ENCODE data around the gene CDK3.

The CDK3 gene

DNA sequence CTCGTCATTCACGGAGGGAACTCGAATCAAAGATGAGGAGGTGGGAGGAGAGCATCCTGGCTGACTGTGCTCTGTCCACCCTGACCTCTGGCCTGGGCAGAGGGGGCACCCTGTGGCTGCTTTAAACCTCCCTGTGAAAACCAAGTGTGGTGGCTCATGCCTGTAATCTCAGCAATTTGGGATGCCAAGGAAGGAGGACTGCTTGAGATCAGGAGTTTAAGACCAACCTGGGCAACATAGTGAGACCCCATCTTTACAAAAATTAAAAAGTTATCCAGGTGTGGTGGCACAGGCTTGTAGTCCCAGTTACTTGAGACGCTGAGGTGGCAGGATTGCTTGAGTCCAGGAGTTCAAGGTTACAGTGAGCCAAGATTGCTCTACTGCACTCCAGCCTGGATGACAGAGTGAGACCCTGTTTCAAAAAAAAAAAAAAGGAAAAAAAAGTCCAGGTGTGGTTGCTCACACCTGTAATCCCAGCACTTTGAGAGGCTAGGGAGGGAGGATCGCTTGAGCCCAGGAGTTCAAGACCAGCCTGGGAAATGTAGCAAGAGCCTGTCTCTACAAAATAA lies 5.8 kb upstream of the CDK3 start:
- no peak for DNase-seq

- DNase-seq = no peak
Observed at GRCh38 chr17:75995385-75995925, 5.2 kb upstream of the CDK3 start.

- DNase-seq = no peak
Observed at GRCh38 chr17:75996665-75997590, 3.7 kb upstream of the CDK3 start.

DNA sequence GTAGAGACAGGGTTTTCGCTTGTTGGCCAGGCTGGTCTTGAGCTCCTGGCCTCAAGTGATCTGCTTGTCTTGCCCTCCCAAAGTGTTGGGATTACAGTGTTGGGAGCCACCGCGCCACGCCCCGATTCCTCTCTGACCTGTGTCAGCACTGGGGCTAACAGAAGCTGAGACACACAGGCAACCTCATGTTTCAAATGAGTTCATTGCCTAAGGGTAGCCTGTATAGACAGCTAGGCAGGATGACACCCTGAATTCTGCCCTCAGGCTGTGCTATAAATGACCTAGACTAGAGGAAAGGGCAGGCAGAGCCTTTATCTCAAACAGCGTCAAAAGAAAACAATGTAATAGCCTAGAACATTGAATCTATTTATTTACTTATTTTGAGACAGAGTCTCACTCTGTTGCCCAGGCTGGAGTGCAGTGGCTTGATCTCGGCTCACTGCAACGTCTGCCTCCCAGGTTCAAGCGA lies 2.3 kb upstream of the CDK3 start:
- no peak for DNase-seq

DNA sequence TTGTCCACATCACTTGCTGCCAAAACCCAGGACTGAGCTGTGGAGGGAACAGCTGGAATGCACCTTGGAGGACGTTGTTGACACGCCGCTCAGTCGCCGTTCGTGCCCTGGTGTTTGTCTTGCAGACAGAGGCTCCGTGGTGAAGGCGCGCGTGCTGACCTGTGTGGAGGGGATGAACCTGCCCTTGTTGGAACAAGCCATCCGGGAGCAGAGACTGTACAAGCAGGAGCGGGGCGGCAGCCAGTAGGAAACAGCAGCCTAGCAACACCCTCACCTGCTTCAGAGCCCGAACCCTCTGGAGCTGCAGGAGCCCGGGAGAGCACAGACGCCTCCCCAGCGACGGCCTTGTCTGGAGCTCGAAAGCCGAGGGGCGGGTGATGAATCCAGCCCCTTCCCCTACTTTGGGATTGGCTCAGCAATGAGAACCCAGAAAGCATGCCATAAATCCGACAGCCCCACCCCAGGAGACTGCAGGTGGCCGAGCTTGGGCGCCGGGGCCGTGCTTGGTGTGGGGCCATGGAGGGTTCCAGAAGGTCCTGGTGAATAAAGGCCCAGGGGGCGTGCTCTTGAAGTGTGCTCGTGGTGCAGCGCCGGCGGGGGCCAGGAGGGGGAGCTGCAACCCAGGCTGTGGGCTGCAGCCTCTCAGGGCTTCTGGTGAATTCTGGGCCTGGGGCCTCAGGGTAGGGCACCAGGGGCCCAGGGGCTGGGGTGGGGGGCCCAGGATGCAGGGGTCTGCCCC lies 470 bp upstream of the CDK3 start:
- peak; percentile 37 for DNase-seq

DNA sequence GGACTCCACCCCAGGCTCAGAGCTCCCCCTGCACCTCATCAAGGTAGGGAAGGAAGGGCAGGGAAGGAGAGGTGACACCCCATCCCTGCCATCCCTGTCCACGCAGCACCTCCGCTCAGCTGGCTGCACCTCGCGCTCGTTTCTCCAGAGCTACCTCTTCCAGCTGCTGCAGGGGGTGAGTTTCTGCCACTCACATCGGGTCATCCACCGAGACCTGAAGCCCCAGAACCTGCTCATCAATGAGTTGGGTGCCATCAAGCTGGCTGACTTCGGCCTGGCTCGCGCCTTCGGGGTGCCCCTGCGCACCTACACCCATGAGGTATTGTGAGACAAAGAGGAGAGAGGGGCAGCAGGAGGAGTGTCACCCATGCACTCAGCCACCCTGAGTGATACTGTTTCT lies 1.4 kb downstream of the CDK3 start:
- DNase-seq = no peak

DNA sequence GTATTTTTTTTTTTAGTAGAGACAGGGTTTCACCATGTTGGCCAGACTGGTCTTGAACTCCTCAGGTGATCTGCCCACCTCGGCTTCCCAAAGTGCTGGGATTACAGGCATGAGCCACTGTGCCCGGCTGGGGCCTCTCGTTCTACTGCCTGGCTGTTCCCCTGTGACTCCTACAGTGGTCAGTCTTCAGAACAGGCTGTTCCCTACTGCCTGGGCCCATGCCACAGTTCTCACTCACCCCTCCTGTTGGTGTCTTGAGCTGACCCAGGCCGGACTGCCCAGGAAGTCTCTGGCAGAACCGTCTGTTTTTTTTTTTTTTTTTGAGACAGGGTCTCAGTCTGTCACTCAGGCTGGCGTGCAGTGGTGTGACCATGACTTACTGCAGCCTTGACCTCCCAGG lies 3.3 kb downstream of the CDK3 start:
- no peak for DNase-seq

DNA sequence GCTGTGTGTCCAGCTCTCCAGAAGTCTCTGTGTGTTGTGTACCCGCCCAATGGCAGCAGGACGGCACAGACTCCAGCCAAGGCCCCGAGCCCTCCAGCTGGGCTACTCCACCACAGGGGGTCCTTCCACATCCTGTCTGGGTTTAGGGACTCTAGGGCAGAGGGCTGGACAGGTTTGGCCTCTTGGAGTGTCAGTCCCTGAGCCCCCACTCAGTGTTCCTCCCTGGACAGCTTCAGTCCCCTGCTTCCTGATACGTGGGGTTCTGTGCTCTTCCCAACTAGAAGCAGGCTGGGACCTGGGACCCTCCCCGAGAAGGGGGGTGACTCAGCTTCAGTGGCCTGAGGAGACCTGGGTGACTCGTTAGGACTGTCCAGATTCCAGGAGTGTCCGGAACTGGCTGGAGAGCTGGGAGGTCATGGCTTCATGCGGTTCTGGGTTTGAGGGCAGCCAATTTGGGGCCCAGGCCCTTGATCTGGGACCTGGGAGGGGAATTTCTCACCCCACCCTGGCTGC lies 4.2 kb downstream of the CDK3 start:
- no peak for DNase-seq

DNA sequence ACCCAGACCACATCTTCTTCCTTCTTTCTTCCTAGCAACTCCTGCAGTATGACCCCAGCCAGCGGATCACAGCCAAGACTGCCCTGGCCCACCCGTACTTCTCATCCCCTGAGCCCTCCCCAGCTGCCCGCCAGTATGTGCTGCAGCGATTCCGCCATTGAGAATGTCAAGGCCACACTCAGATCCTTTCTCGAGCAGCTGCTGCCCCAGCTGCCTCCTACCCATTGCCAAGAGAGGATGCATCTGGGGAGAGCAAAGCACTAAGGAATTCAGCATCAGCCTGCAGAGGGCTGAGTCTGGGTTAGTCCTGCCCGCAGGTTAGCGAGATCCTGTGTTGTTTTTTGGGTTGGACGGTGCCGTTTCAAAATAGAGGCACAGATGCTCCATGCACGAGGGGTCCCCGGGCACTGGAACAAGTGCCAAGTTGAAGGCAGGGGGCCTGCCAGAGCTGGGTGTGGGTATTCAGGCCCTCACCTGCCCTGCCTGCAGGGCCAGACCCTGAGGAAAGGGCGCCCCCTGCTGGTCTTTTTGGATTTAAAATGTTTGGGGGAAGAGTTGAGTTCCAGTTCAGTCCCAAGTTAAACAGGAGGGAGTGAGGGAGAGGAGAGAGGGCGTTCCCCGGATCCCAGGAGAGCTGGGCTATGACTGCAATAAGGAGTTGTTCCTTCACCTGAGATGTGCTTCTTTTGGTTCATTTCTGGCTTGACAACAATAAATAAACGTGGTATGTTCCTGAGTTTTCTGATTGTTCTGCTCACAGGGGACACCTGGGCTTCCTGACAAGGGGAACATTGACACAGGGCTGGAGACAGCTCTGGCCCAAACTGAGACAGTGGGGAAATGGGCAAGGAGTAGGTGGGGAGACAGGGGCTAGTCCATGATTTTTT lies 4.9 kb downstream of the CDK3 start:
- DNase-seq = peak; percentile 70

DNA sequence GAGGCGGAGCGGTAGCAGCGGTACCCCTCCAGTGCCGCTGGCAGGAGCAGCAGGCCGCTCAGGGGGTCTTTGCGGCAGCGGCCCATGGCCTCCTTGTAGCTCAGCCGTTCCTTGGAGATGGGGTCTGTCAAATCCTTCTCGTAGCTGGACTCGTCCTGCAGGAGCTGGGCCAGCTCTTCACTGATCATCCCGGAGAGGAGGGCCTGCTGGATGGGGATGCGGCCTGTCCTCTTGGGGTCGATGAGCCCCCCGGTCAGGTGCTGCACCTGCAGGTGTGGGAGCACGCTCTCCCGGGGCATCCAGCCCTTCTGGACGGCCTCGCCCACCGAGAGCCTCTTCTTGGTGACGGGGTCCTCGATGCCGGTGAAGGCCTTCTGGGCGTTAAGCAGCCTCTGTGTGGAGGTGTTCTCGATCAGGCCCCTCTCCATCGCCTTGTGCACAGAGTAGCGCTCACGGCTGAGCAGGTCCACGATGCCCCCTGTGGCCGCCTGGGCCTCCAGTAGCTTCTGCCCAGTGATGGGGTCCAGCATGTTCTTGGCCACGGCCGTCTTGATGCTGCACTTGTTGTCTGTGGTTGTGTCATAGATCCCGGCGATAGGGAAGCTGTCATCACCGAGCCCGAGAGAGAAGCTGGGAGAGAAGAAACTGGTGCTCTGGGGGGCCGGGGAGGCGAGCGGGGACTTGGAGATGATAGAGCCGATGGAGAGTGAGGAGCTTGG lies 6.6 kb downstream of the CDK3 start:
- no peak for DNase-seq

- no peak for DNase-seq
Observed at GRCh38 chr17:76007850-76008165, 7.2 kb downstream of the CDK3 start.

- DNase-seq = no peak
Observed at GRCh38 chr17:76008208-76008607, 7.6 kb downstream of the CDK3 start.

DNA sequence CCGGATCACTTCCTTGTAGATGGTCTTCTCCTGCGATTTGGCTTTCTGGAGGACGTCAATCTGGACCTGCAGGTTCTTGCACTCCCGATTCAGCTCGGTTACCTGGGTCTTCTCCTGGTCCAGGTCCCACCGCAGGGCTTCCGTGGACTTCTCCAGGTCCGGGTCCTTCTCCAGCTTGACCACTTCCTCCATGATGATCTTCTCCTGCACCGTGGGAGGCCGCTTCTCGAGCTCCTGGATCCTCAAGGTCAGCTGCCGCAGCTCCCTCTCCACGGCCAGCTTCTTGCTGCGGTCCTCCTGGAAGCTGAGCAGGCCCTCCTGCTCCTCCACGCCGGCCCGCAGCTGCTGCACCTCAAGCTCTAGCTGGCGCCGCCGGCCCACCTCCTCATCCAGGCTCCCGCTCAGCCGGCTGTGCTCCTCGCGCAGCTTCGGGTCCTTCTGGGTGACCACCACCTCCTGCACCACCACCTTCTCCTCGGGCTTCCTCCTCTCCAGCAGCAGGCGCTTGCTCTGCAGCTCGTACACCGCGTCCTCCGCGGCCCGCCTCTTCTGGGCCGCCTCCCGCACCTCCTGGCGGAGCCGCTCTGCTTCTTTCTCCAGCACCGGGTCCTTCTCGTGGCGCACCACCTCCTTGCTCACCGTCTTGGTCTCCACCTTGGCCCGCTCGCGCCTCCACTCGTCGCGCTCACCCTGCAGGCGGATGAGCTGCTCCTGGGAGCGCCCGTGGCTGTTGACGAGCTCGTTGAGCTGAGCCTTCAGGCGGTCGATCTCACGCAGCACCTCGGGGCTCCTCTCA lies 8.2 kb downstream of the CDK3 start:
- DNase-seq = no peak

- DNase-seq = no peak
Observed at GRCh38 chr17:76009447-76009846, 8.8 kb downstream of the CDK3 start.

DNA sequence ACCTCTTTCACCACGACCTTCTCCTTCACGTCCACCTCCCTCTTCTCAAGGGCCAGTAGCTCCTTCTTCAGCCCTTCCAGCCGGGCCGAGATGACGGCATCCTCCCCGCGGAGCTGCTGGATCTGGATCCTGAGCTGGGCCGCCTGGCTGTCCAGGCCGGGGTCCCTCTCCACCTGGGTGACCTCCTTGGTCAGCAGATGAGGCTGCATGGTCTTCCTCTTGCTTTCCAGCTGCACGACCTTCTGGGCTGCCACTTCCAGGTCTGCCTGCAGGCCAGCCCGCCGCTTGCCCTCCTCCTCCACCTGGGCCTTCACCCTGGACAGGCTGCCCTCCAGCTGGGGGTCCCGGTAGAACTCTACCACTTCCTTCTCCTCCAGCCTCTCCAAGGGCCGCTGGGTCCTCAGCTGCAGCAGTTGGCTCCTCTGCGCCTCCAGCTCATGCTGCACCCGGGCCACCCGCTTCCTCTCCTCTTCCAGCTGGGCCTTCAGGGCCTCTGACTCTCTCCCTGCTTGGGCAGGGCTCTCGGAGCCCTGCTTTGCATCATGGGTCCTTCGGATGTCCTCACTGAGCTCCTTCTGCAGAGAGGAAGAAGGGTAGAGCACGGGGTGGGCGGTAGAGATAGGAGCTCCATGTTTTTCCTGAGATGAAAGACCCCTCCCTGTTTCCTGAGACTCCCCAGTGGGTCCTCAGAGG lies 9.5 kb downstream of the CDK3 start:
- no peak for DNase-seq

DNA sequence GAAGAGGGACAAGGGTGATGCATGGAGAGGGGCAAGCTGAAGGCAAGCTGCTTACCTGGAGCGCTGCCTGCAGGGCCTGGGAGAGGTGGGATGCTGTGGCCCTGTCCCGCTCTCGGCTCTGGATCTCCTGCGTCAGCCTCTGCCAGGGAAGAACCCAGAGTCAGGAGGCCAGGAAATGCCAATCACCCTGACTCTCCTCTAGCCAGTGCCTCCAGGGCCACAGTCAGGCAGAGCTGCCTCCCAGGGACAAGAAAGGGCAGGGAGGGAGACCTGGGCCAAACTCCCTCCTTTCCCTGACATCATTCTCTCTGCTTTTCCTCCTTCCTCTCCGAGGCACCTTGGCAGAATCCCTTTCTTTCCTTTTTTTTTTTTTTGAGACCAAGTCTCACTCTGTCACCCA lies 11.3 kb downstream of the CDK3 start:
- no peak for DNase-seq

DNA sequence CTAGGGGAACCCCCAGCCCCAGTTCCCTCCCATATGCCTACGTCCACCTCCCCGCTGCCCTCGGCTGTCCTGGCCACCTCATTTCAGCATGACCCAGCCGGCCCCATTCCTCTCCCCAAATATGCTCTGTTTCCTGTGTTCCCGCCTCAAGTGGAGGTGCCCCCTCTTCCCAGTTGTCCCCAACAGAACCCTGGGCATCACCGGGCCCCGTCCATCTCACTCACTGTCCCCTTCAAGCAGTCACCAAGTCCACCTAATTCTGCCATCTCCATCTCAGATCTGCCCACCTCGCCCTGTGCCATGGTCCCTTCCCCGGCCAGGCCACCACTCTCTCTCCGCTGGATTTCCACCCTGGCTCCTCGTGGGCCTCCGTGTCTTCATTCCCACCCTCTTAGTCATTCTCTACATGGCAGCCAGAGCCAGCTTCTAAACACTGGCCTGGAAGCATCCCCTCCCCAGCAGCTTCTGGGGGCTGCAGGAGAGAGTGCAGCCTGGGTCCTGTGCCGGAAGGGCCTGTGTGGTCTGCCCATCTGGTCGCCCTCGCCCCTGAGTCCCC lies 12.8 kb downstream of the CDK3 start:
- no peak for DNase-seq

DNA sequence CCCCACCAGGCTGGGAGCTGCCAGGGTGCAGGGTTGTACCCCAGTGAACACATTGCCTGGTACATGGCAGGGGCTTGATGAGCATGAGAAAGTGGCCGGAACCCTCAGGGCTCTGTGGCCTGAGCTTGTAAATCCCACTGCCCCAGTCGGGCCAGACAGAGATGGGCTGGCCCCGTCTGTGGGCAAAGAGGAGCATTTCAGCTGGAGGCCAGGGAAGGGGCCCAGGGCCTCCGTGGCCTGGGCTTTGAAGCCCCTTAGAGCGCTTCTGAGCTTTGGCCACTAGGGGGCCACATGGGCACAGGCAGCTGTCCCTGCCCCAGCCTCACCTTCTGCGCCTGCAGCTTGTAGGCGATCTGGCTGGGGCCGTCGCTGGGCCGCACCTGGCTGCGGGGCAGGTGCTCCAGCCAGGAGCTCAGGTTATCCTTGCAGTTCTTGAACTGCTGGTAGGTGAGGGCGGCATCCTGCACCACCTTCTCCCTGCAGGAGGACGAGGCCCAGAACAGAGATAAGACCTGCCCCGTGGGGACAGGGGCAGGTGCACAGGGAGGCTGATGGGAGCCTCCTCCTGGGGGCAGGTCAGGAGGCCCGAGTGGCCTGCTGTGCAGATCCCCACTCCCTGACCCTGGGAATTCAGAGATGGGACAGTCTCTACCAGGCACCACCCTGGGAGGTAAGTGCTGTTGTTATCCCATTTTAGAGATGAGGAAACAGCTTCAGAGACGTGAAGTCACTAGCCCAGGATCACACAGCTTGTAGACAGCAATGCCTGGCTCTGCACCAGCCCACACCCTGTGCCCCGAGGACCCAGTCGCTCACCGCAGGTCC lies 13.7 kb downstream of the CDK3 start:
- DNase-seq = peak; percentile 64

DNA sequence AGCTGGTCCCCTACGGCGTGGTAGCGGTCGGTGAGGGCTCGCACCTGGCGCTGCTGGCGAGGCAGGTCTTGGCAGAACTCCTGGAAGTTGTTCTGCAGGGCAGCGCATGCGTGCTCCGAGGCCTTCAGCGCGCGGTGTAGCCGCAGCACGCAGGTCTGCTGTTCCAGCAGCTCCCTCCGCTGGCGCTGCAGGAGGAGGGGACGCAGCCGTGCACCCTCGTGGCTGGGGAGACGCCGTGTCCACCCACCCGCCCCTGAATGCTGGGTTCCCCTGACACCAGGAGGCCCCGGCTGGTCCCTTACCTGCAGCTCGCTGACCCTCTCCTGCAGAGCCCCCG lies 14.2 kb downstream of the CDK3 start:
- DNase-seq = no peak
